ENCODE results near the gene CPT2. TPM values are rescaled to one million over a fixed set of nuclear protein-coding genes. Genes with fewer than 3 reads are reported as not detected.
A peak's percentile ranks its signal among the peaks of the same experiment; 100 is the strongest.

CPT2 gene
- total RNA-seq, 2 donors from 2014 or later: 14.5 to 16.5 TPM

- Mint-ChIP-seq H3K4me3 (peak within 1 kb of the TSS; percentile 88), H3K9me3 (no peaks in the 10 kb centered on the region), H3K4me1 (peaks cover 17% of the 10 kb centered on the region), H3K27me3 (no peaks in the 10 kb centered on the region), H3K27ac (peak within 1 kb of the TSS; percentile 94), H3K36me3 (ENCODE audit: low read depth) (peaks cover 35% of the 10 kb centered on the region)
- peak; percentile 94 for ATAC-seq (replicated peaks)
Measured at GRCh38 chr1:53220171-53220961, 23.7 kb downstream of the CPT2 start, which contains the start of gene CZIB. TSS of gene CZIB (minus strand) at chr1:53220634. CDS start at chr1:53220575, 59 bp downstream.

- ATAC-seq (replicated peaks): no peak
- H3K36me3 Mint-ChIP-seq (ENCODE audit: low read depth): peaks cover 29% of the 10 kb centered on the region
Measured at GRCh38 chr1:53220962-53221286, 24.3 kb downstream of the CPT2 start.

GRCh38 chr1:53237638-53238037 lies 41.0 kb downstream of the CPT2 start:
- Mint-ChIP-seq H3K4me1 (peaks cover 18% of the 10 kb centered on the region), H3K4me3 (peak overlapping the region; percentile 94), H3K9me3 (no peaks in the 10 kb centered on the region), H3K27me3 (no peaks in the 10 kb centered on the region), H3K36me3 (ENCODE audit: low read depth) (peaks cover 54% of the 10 kb centered on the region), H3K27ac (peak overlapping the region; percentile 97)
- no peak for ATAC-seq (replicated peaks)

More at GRCh38 chr1:53220962-53221286, 24.3 kb downstream of the CPT2 start:
- no peaks in the 10 kb centered on the region for H3K27me3 Mint-ChIP-seq
- H3K4me1 Mint-ChIP-seq: peaks cover 17% of the 10 kb centered on the region
- no peaks in the 10 kb centered on the region for H3K9me3 Mint-ChIP-seq
- H3K4me3 Mint-ChIP-seq: peak overlapping the region; percentile 88
- peak overlapping the region; percentile 94 for H3K27ac Mint-ChIP-seq

- Mint-ChIP-seq H3K4me3 (peak within 1 kb of the TSS; percentile 94), H3K9me3 (no peaks in the 10 kb centered on the region), H3K27ac (peak within 1 kb of the TSS; percentile 97), H3K4me1 (peaks cover 18% of the 10 kb centered on the region), H3K27me3 (no peaks in the 10 kb centered on the region), H3K36me3 (ENCODE audit: low read depth) (peaks cover 45% of the 10 kb centered on the region)
- peak; percentile 100 for ATAC-seq (replicated peaks)
Measured at GRCh38 chr1:53238197-53239155, 41.9 kb downstream of the CPT2 start, which contains the start of gene MAGOH. TSS of gene MAGOH (minus strand) at chr1:53238518. CDS start at chr1:53238448, 70 bp downstream.

- H3K4me1 Mint-ChIP-seq: peaks cover 7% of the 10 kb centered on the region
- H3K27me3 Mint-ChIP-seq: no peaks in the 10 kb centered on the region
- no peak overlapping the region for H3K27ac Mint-ChIP-seq
- H3K4me3 Mint-ChIP-seq: no peak overlapping the region
- ATAC-seq (replicated peaks): no peak
- H3K36me3 Mint-ChIP-seq (ENCODE audit: low read depth): peaks cover 37% of the 10 kb centered on the region
- H3K9me3 Mint-ChIP-seq: no peaks in the 10 kb centered on the region
Measured at GRCh38 chr1:53241828-53242227, 45.2 kb downstream of the CPT2 start.

GRCh38 chr1:53242381-53242780 lies 45.8 kb downstream of the CPT2 start:
- H3K9me3 Mint-ChIP-seq: no peaks in the 10 kb centered on the region

GRCh38 chr1:53244141-53244540 lies 47.5 kb downstream of the CPT2 start:
- Mint-ChIP-seq H3K27me3 (no peaks in the 10 kb centered on the region), H3K36me3 (ENCODE audit: low read depth) (peaks cover 46% of the 10 kb centered on the region), H3K9me3 (no peaks in the 10 kb centered on the region), H3K27ac (no peak overlapping the region), H3K4me1 (peaks cover 3% of the 10 kb centered on the region), H3K4me3 (no peak overlapping the region)
- no peak for ATAC-seq (replicated peaks)

More at GRCh38 chr1:53242381-53242780, 45.8 kb downstream of the CPT2 start:
- Mint-ChIP-seq H3K27me3 (no peaks in the 10 kb centered on the region), H3K4me3 (no peak overlapping the region), H3K4me1 (peaks cover 5% of the 10 kb centered on the region), H3K27ac (no peak overlapping the region), H3K36me3 (ENCODE audit: low read depth) (peaks cover 41% of the 10 kb centered on the region)
- ATAC-seq (replicated peaks): no peak

- Mint-ChIP-seq H3K27ac (no peak overlapping the region), H3K4me3 (no peak overlapping the region), H3K36me3 (ENCODE audit: low read depth) (peaks cover 69% of the 10 kb centered on the region)
Measured at GRCh38 chr1:53246261-53247134, 49.9 kb downstream of the CPT2 start.

GRCh38 chr1:53249706-53250105 lies 53.1 kb downstream of the CPT2 start:
- Mint-ChIP-seq H3K4me3 (no peak overlapping the region), H3K9me3 (no peaks in the 10 kb centered on the region), H3K27ac (no peak overlapping the region), H3K4me1 (peaks cover 3% of the 10 kb centered on the region), H3K27me3 (no peaks in the 10 kb centered on the region), H3K36me3 (ENCODE audit: low read depth) (peaks cover 97% of the 10 kb centered on the region)
- no peak for ATAC-seq (replicated peaks)

More at GRCh38 chr1:53246261-53247134, 49.9 kb downstream of the CPT2 start:
- ATAC-seq (replicated peaks): no peak
- Mint-ChIP-seq H3K9me3 (no peaks in the 10 kb centered on the region), H3K27me3 (no peaks in the 10 kb centered on the region), H3K4me1 (peaks cover 3% of the 10 kb centered on the region)

GRCh38 chr1:53250325-53250724 lies 53.7 kb downstream of the CPT2 start:
- ATAC-seq (replicated peaks): no peak
- no peak overlapping the region for H3K4me3 Mint-ChIP-seq
- peaks cover 3% of the 10 kb centered on the region for H3K4me1 Mint-ChIP-seq
- H3K36me3 Mint-ChIP-seq (ENCODE audit: low read depth): peaks cover 97% of the 10 kb centered on the region
- no peak overlapping the region for H3K27ac Mint-ChIP-seq
- H3K9me3 Mint-ChIP-seq: no peaks in the 10 kb centered on the region
- no peaks in the 10 kb centered on the region for H3K27me3 Mint-ChIP-seq

- H3K9me3 Mint-ChIP-seq: no peaks in the 10 kb centered on the region
- no peaks in the 10 kb centered on the region for H3K27me3 Mint-ChIP-seq
- no peak for ATAC-seq (replicated peaks)
- no peak overlapping the region for H3K27ac Mint-ChIP-seq
- H3K4me1 Mint-ChIP-seq: peaks cover under 1% of the 10 kb centered on the region
- no peak overlapping the region for H3K4me3 Mint-ChIP-seq
- H3K36me3 Mint-ChIP-seq (ENCODE audit: low read depth): peaks cover 97% of the 10 kb centered on the region
Measured at GRCh38 chr1:53254011-53254640, 57.5 kb downstream of the CPT2 start.

GRCh38 chr1:53255031-53255430 lies 58.4 kb downstream of the CPT2 start:
- no peak overlapping the region for H3K4me3 Mint-ChIP-seq
- no peak for ATAC-seq (replicated peaks)
- no peak overlapping the region for H3K27ac Mint-ChIP-seq
- peaks cover 97% of the 10 kb centered on the region for H3K36me3 Mint-ChIP-seq (ENCODE audit: low read depth)
- no peaks in the 10 kb centered on the region for H3K4me1 Mint-ChIP-seq
- H3K27me3 Mint-ChIP-seq: no peaks in the 10 kb centered on the region
- H3K9me3 Mint-ChIP-seq: no peaks in the 10 kb centered on the region

All from activated T-helper 17 cell treated with anti-CD3 and anti-CD28 coated beads, Interleukin-2, amount 50 U/mL, for 72 hours (primary cell).